GM23338 (cell line): Measurements from ENCODE around the gene FCN2. TPM values are rescaled to one million over a fixed set of nuclear protein-coding genes. Genes with fewer than 3 reads are reported as not detected.

Source experiments
- ATAC-seq: fragments of 200-7000 bp; cut with Tn5 transposase; 3 replicates; pipeline ENCODE4 v1.9.1; 2020
- DNase-seq: peaks from one replicate; pipeline ENCODE4 v3.0.0-alpha.2; 2015; ENCODE audit warnings: low spot score
- H2AFZ ChIP-seq: fragments of 200-600 bp; sonication (generic); 2 replicates; pipeline ENCODE4 v1.8.0; 2016; ENCODE audit warnings: antibody characterized with exemption, mild to moderate bottlenecking, moderate library complexity
- H3F3A ChIP-seq: fragments of 200-600 bp; sonication (generic); replicated peaks from 2 replicates; pipeline ENCODE4 v1.8.0; 2017; ENCODE audit warnings: antibody characterized with exemption, mixed run types, low read depth
- H3K27ac ChIP-seq: fragments of 200-600 bp; sonication (generic); 2 replicates; pipeline ENCODE4 v1.6.1; 2016; ENCODE audit warnings: low read depth
- H3K27me3 ChIP-seq: fragments of 200-600 bp; sonication (generic); 2 replicates; pipeline ENCODE4 v1.8.0; 2016; ENCODE audit warnings: mild to moderate bottlenecking, mixed run types, moderate library complexity; ENCODE audit not compliant: insufficient read depth
- H3K36me3 ChIP-seq: fragments of 200-600 bp; sonication (generic); 2 replicates; pipeline ENCODE4 v1.8.0; 2016; ENCODE audit warnings: mild to moderate bottlenecking; ENCODE audit not compliant: insufficient read depth
- H3K4me1 ChIP-seq: fragments of 200-600 bp; sonication (generic); 2 replicates; pipeline ENCODE4 v1.8.0; 2016; ENCODE audit warnings: mild to moderate bottlenecking, moderate library complexity; ENCODE audit not compliant: insufficient read depth
- H3K4me2 ChIP-seq: fragments of 200-600 bp; sonication (generic); 2 replicates; pipeline ENCODE4 v1.7.1; 2017; ENCODE audit warnings: mixed run types
- H3K4me3 ChIP-seq: fragments of 200-600 bp; sonication (generic); 2 replicates; pipeline ENCODE4 v1.6.1; 2016; ENCODE audit warnings: mixed run types
- H3K79me2 ChIP-seq: fragments of 200-600 bp; sonication (generic); replicated peaks from 2 replicates; pipeline ENCODE4 v1.8.0; 2017; ENCODE audit warnings: mild to moderate bottlenecking; ENCODE audit not compliant: insufficient read depth
- H3K9me2 ChIP-seq: fragments of 200-600 bp; sonication (generic); 2 replicates; pipeline ENCODE4 v1.8.0; 2017; ENCODE audit not compliant: insufficient read depth
- H4K20me1 ChIP-seq: fragments of 200-600 bp; sonication (generic); replicated peaks from 2 replicates; pipeline ENCODE4 v1.8.0; 2017; ENCODE audit warnings: mild to moderate bottlenecking; ENCODE audit not compliant: insufficient read depth
- H3K27ac Mint-ChIP-seq: 2 replicates; pipeline ENCODE4 v1.8.0; 2020; ENCODE audit warnings: inconsistent platforms, mild to moderate bottlenecking, moderate library complexity, mixed read lengths
- H3K27me3 Mint-ChIP-seq: 3 replicates; pipeline ENCODE4 v1.8.0; 2022; ENCODE audit warnings: low read depth, mild to moderate bottlenecking, moderate library complexity, mixed read lengths, inconsistent platforms; ENCODE audit not compliant: insufficient read depth, poor library complexity
- H3K36me3 Mint-ChIP-seq: 3 replicates; pipeline ENCODE4 v1.8.0; 2021; ENCODE audit warnings: low read depth, mild to moderate bottlenecking, inconsistent platforms, moderate library complexity, mixed read lengths
- H3K4me1 Mint-ChIP-seq: 3 replicates; pipeline ENCODE4 v1.8.0; 2020; ENCODE audit warnings: mild to moderate bottlenecking, inconsistent platforms, mixed read lengths
- H3K4me3 Mint-ChIP-seq: 3 replicates; pipeline ENCODE4 v1.8.0; 2021; ENCODE audit warnings: moderate library complexity, mild to moderate bottlenecking, inconsistent platforms, mixed read lengths
- H3K9me3 Mint-ChIP-seq: 3 replicates; pipeline ENCODE4 v1.8.0; 2020; ENCODE audit warnings: moderate library complexity, mild to moderate bottlenecking, inconsistent platforms, mixed read lengths
- CREB1 ChIP-seq: fragments of 250-450 bp; sonication (Bioruptor Pico); IDR thresholded peaks from 2 replicates; pipeline ENCODE4 v1.5.0; 2020; ENCODE audit warnings: low read depth, mild to moderate bottlenecking, moderate library complexity
- ETS1 ChIP-seq: IDR thresholded peaks from 2 replicates; pipeline ENCODE4 v1.6.1; 2016; ENCODE audit warnings: antibody characterized with exemption
- EZH2 ChIP-seq: fragments of 200-600 bp; sonication (generic); IDR thresholded peaks from one replicate; pipeline ENCODE4 v1.8.0; 2017; ENCODE audit warnings: antibody characterized with exemption, mild to moderate bottlenecking, low read depth; ENCODE audit not compliant: unreplicated experiment
- EZH2phosphoT487 ChIP-seq: fragments of 200-600 bp; sonication (generic); IDR thresholded peaks from one replicate; pipeline ENCODE4 v1.8.1; 2018; ENCODE audit warnings: antibody characterized with exemption; ENCODE audit not compliant: unreplicated experiment
- JUNB ChIP-seq: IDR thresholded peaks from one replicate; pipeline ENCODE4 v1.6.1; 2016; ENCODE audit warnings: antibody characterized with exemption; ENCODE audit not compliant: unreplicated experiment
- POLR2AphosphoS5 ChIP-seq: IDR thresholded peaks from 2 replicates; pipeline ENCODE4 v1.6.1; 2016; ENCODE audit warnings: antibody characterized with exemption, low read depth
- REST ChIP-seq: IDR thresholded peaks from one replicate; pipeline ENCODE4 v1.6.1; 2018; ENCODE audit warnings: antibody characterized with exemption; ENCODE audit not compliant: unreplicated experiment
- STAT1 ChIP-seq: IDR thresholded peaks from one replicate; pipeline ENCODE4 v1.6.1; 2016; ENCODE audit warnings: antibody characterized with exemption; ENCODE audit not compliant: unreplicated experiment
- ZNF114 ChIP-seq: fragments of 250-450 bp; sonication (Bioruptor Pico); IDR thresholded peaks from 2 replicates; pipeline ENCODE4 v1.5.0; 2020; ENCODE audit warnings: mild to moderate bottlenecking, moderate library complexity
- ZNF331 ChIP-seq: fragments of 250-450 bp; sonication (Bioruptor Pico); IDR thresholded peaks from 2 replicates; pipeline ENCODE4 v1.5.0; 2020; ENCODE audit warnings: low read depth, mild to moderate bottlenecking, moderate library complexity
- ZNF462 ChIP-seq: fragments of 250-450 bp; sonication (Bioruptor Pico); IDR thresholded peaks from 2 replicates; pipeline ENCODE4 v1.5.0; 2020; ENCODE audit warnings: mild to moderate bottlenecking, moderate library complexity
- polyA plus RNA-seq: library from polyadenylated mRNA; unstranded; fragments of >200 nt; fragmentation: Nextera tagmentation; extraction: Ambion mirVana; gene quantifications from 2 replicates; pipeline ENCODE4 v1.2.1, GENCODE V29; 2016
- total RNA-seq: library from RNA; depleted of rRNA; stranded (reverse); fragments of >200 nt; shearing (Covaris generic); gene quantifications from 2 replicates; pipeline ENCODE4 v1.2.3, GENCODE V29; 2014

FCN2 gene
- total and polyA plus RNA-seq, 2 experiments from 2014 or later: not detected

GRCh38 chr9:134891713-134892112 lies 11.1 kb downstream of the FCN2 start:
- Histone ChIP-seq H2AFZ (no peak overlapping the region), H3K27me3 (no peaks in the 10 kb centered on the region), H3K4me2 (no peak overlapping the region), H3K4me1 (no peaks in the 10 kb centered on the region), H4K20me1 (no peaks in the 10 kb centered on the region), H3K79me2 (no peaks in the 10 kb centered on the region), H3F3A (no peaks in the 10 kb centered on the region), H3K9me2 (no peaks in the 10 kb centered on the region), H3K4me3 (no peak overlapping the region), H3K27ac (no peak overlapping the region), H3K36me3 (no peaks in the 10 kb centered on the region)
- H3K4me3 Mint-ChIP-seq: no peak overlapping the region
- DNase-seq (no peak), ATAC-seq (no peak)
- peaks cover 21% of the 10 kb centered on the region for H3K9me3 Mint-ChIP-seq
- H3K36me3 Mint-ChIP-seq: peaks cover 11% of the 10 kb centered on the region; the same call in 1 of the 3 replicates
- no peaks in the 10 kb centered on the region for H3K27me3 Mint-ChIP-seq
- no peak overlapping the region for H3K27ac Mint-ChIP-seq
- TF ChIP-seq JUNB (no peak), CREB1 (CRISPR knock-in tag) (no peak), EZH2 (no peak)
- no peaks in the 10 kb centered on the region for H3K4me1 Mint-ChIP-seq

- Histone ChIP-seq H3K4me2 (no peak overlapping the region), H3K36me3 (no peaks in the 10 kb centered on the region), H3K79me2 (no peaks in the 10 kb centered on the region), H3K4me1 (no peaks in the 10 kb centered on the region), H4K20me1 (no peaks in the 10 kb centered on the region), H3K27me3 (no peaks in the 10 kb centered on the region), H3K4me3 (no peak overlapping the region), H3K9me2 (no peaks in the 10 kb centered on the region), H3F3A (no peaks in the 10 kb centered on the region), H2AFZ (no peak overlapping the region), H3K27ac (no peak overlapping the region)
- peaks cover 11% of the 10 kb centered on the region; the same call in 1 of the 3 replicates for H3K36me3 Mint-ChIP-seq
- ATAC-seq: no peak
- no peak for DNase-seq
- peaks cover 21% of the 10 kb centered on the region for H3K9me3 Mint-ChIP-seq
- no peak overlapping the region for H3K27ac Mint-ChIP-seq
- no peaks in the 10 kb centered on the region for H3K27me3 Mint-ChIP-seq
- H3K4me1 Mint-ChIP-seq: no peaks in the 10 kb centered on the region
- H3K4me3 Mint-ChIP-seq: no peak overlapping the region
- no peak for TF ChIP-seq ZNF462 (CRISPR knock-in tag)
- TF ChIP-seq EZH2phosphoT487: no peak
- TF ChIP-seq STAT1: no peak
- no peak for TF ChIP-seq ZNF331 (CRISPR knock-in tag)
- no peak for TF ChIP-seq ZNF114
- TF ChIP-seq ETS1: no peak
- no peak for TF ChIP-seq CREB1 (CRISPR knock-in tag)
- TF ChIP-seq EZH2: no peak
- TF ChIP-seq REST: no peak
- no peak for TF ChIP-seq JUNB
- no peak for TF ChIP-seq POLR2AphosphoS5
Observed at GRCh38 chr9:134892221-134892620, 11.6 kb downstream of the FCN2 start.
